BE2C (cell line): ENCODE measurements around the gene SPRY2.
A peak's percentile ranks its signal among the peaks of the same experiment; 100 is the strongest.

Experiments
- DNase-seq: peaks from one replicate; pipeline ENCODE4 v3.0.0-alpha.2; 2020
- H3K27me3 ChIP-seq: fragments of 250-450 bp; sonication (Bioruptor Pico); 2 replicates; pipeline ENCODE4 v1.5.1; 2020; ENCODE audit warnings: mild to moderate bottlenecking
- H3K36me3 ChIP-seq: fragments of 250-450 bp; sonication (Bioruptor Pico); 2 replicates; pipeline ENCODE4 v1.5.1; 2020; ENCODE audit warnings: mild to moderate bottlenecking
- H3K4me1 ChIP-seq: fragments of 250-450 bp; sonication (Bioruptor Pico); 2 replicates; pipeline ENCODE4 v1.5.1; 2020
- H3K4me3 ChIP-seq: 2 replicates; pipeline ENCODE4 v1.5.1; 2011; ENCODE audit warnings: low read depth, low read length
- H3K9me3 ChIP-seq: fragments of 250-450 bp; sonication (Bioruptor Pico); 2 replicates; pipeline ENCODE4 v1.5.1; 2020
- TF ChIP-seq, protein P1 (sequence below): IDR thresholded peaks from 2 replicates; pipeline ENCODE4 v1.5.1; 2012; ENCODE audit warnings: mild to moderate bottlenecking, low read depth, low read length

The SPRY2 gene

DNA sequence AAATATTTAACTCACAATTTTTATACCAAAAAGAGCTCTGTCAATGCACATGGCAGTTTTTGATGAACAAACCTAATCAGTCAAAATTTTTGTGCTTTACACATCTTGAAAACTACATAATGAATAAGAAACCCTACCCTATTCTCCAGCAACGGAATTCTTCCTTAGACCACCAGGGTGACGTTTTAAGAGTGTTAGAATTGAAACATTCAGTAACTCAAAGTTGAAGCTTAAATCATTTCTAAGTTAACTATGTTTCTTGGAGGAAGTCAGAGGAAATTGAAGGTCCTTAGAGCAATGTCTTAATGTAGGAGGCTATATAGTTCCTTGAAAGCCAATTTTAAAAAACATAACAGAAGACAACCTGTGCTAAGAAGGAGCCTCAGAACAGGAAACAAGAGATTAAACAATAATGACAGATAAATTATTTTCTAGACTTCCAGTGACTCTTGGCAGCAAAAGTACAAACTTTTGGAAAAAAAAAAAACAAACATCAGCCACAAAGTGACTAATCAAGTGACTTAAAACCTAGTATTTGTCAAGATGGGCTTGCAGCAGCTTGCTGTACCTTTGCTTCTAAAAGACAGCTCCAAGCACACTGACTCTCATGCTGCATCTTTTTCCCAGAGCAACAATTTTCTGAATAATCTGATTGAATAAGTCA lies 6.2 kb downstream of the SPRY2 start:
- DNase-seq = no peak
- Histone ChIP-seq H3K9me3 (no peaks in the 10 kb centered on the region), H3K4me1 (no peaks in the 10 kb centered on the region; the same call in 1 of the 2 replicates), H3K27me3 (no peaks in the 10 kb centered on the region), H3K36me3 (peaks cover 55% of the 10 kb centered on the region), H3K4me3 (no peak overlapping the region)
- TF ChIP-seq, protein P1, sequence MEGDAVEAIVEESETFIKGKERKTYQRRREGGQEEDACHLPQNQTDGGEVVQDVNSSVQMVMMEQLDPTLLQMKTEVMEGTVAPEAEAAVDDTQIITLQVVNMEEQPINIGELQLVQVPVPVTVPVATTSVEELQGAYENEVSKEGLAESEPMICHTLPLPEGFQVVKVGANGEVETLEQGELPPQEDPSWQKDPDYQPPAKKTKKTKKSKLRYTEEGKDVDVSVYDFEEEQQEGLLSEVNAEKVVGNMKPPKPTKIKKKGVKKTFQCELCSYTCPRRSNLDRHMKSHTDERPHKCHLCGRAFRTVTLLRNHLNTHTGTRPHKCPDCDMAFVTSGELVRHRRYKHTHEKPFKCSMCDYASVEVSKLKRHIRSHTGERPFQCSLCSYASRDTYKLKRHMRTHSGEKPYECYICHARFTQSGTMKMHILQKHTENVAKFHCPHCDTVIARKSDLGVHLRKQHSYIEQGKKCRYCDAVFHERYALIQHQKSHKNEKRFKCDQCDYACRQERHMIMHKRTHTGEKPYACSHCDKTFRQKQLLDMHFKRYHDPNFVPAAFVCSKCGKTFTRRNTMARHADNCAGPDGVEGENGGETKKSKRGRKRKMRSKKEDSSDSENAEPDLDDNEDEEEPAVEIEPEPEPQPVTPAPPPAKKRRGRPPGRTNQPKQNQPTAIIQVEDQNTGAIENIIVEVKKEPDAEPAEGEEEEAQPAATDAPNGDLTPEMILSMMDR = peak; percentile 16; the same call in 1 of the 2 replicates

DNA sequence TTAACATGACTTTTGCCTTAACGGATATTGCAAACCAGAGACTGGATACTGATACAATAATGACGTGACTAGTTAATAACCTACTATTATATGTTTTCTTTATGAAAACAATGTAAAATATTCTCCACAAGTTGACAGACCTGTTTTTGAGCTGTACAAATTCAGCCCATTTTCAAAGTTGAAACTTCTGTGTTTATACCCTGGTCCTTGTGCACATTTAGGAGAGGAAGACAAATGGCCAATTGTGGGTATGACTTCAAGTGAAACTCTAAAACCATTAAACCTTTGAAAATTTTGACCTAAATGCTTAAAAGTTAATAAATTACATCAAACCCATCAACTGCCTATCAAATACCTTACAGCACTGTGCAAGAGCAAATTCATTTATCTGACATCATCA lies 8.9 kb downstream of the SPRY2 start:
- no peak for DNase-seq
- TF ChIP-seq, protein P1 = no peak
- H3K36me3 ChIP-seq = peaks cover 44% of the 10 kb centered on the region
- H3K9me3 ChIP-seq = no peaks in the 10 kb centered on the region
- no peaks in the 10 kb centered on the region; the same call in 1 of the 2 replicates for H3K4me1 ChIP-seq
- no peak overlapping the region for H3K4me3 ChIP-seq
- no peaks in the 10 kb centered on the region for H3K27me3 ChIP-seq

DNA sequence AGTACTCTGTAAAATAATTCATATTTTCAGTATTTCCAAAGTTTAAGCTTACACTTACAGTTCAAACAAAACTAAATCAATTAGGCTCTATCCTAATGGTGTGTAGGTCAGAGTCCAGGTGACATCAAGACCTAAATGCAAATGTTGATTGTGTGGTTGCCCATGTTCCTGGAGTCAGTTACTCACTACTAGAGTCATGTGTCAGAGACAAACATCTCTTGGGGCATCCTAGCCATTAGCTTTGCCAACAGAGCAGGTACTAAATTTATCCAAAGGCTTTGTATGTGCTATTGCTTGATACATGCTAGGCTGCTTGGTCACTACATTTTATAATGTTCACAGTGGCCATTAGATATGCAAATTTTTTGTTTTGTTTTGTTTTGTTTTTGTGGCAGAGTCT lies 11.7 kb downstream of the SPRY2 start:
- DNase-seq = no peak
- H3K36me3 ChIP-seq = peaks cover 22% of the 10 kb centered on the region
- no peak overlapping the region for H3K4me3 ChIP-seq
- no peaks in the 10 kb centered on the region for H3K9me3 ChIP-seq
- no peaks in the 10 kb centered on the region for H3K27me3 ChIP-seq
- no peaks in the 10 kb centered on the region; the same call in 1 of the 2 replicates for H3K4me1 ChIP-seq
- TF ChIP-seq, protein P1 = no peak

DNA sequence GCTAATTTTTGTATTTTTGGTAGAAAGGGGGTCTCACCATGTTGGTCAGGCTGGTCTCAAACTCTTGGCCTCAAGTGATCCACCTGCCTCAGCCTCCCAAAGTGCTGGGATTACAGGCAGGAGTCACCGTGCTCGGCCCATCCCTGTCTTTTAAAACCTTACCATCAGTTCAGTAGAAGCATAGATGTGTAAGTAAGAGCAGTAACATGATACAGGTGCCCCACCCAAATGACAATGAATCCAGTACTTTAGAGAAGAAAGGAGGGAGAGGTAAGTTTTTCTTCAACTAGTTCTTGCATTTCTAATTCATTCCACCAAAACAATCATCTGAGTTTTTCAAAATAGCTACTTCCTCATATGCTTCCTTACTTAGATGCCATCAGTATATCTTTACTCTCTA lies 21.9 kb downstream of the SPRY2 start:
- Histone ChIP-seq H3K4me3 (no peak overlapping the region), H3K4me1 (no peaks in the 10 kb centered on the region; the same call in 1 of the 2 replicates), H3K36me3 (no peaks in the 10 kb centered on the region), H3K9me3 (no peaks in the 10 kb centered on the region), H3K27me3 (no peaks in the 10 kb centered on the region)
- no peak for DNase-seq
- TF ChIP-seq, protein P1 = no peak

DNA sequence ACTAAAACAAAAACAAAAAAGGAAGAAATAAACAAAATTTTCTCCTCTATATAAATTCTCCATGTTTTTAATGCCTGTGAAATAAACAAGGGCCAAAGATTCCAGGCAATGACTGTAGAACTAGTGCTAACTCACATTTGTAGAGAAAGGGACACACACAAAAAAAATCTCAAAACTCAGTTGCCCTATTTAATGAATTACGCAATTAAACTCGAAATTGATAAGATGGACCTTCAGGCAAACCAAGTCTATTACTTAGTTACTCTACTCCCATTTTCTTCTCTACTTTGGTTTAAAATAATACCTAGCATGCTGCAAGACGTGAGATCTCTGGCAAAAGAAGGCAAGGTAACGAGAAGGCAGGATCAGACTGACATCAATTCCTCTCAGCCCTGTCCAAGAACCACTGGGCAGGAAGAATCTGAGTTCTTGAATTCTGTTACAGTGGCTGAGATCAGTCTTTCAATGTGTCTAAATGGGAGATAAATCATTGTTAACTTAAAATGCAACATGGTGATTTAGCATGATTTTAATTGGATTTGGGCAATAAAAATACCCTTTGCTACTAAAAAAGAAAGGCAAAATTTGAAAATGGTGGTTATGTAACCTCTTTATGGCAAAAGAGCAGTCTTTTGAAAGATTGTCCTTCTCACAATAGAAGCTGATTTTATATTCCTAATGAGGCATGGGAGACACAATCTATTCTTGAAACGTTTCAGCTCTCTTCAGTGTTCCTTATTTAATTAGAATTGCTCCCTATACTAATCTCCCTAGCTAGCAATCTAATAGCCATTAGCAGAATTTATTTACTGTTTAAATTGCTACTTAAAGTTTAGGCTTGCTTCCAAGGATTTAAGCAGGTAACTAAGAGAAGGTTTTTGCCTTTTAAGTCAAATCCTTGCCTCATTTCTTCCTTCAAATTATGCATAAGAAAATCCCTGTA lies 25.9 kb downstream of the SPRY2 start:
- Histone ChIP-seq H3K36me3 (no peaks in the 10 kb centered on the region), H3K9me3 (no peaks in the 10 kb centered on the region), H3K27me3 (no peaks in the 10 kb centered on the region), H3K4me1 (no peaks in the 10 kb centered on the region; the same call in 1 of the 2 replicates), H3K4me3 (no peak overlapping the region)
- TF ChIP-seq, protein P1 = no peak
- DNase-seq = no peak
